ENCODE measurements around the gene MTHFD1. TPM values are rescaled to one million over a fixed set of nuclear protein-coding genes. Genes with fewer than 3 reads are reported as not detected.

Gene MTHFD1
- total and polyA plus RNA-seq, 9 of the 15 experiments (the other 6 are each of a cell fraction or from before 2014, with no cell fraction given), result 66.7 to 158 (median 90.9) TPM

GRCh38 chr14:64438181-64438841 lies 50.2 kb downstream of the MTHFD1 start:
- H3K9me3 ChIP-seq (replicated peaks; ENCODE audit: control insufficient read depth, insufficient read depth, low read depth, low read length), result no peaks in the 10 kb centered on the region
- intact Hi-C loops (cut with micrococcal nuclease) (no loop called here), in situ Hi-C loops (cut with MboI) (no loop called here)
- H3K36me3 ChIP-seq (ENCODE audit: control insufficient read depth, insufficient read depth, low read length), result peaks cover 86% of the 10 kb centered on the region
- DNase-seq (ENCODE audit: extremely low read depth in 1 of 4, low spot score in 3 of 4), result no peak
- H3K4me2 ChIP-seq (ENCODE audit: insufficient read depth, low read length), result no peak overlapping the region
- FAIRE-seq, result no peak
- no peak for TF ChIP-seq GTF2E2 (tag; IDR thresholded peaks at IDR 0.05)
- WGBS (ENCODE audit: insufficient coverage, low coverage, missing lambda C conversion rate), result 79% methylated on average over 3 of the region's 3 CpGs
- no peak overlapping the region for H3K27ac ChIP-seq (ENCODE audit: extremely low read depth, low read depth, low read length)
- ChIA-PET POLR2A (no interaction called here), CTCF (ENCODE audit: low intra/inter-chr PET ratio) (no interaction called here)
- ATAC-seq, result no peak
- no TSS peak for BruUV-seq (replicated peaks)
- H3K9ac ChIP-seq (ENCODE audit: insufficient read depth in 1 of 2, low read depth in 2 of 2, low read length in 2 of 2), result no peak overlapping the region
- no peaks in the 10 kb centered on the region for H3K79me2 ChIP-seq (ENCODE audit: control insufficient read depth, insufficient read depth, low read length)
- H2AFZ ChIP-seq (ENCODE audit: low read depth, low read length), result no peak overlapping the region
- no peaks in the 10 kb centered on the region for H4K20me1 ChIP-seq (replicated peaks; ENCODE audit: control insufficient read depth, insufficient read depth, low read length)
- no peak overlapping the region for H3K4me3 ChIP-seq
- no peaks in the 10 kb centered on the region for H3K4me1 ChIP-seq (replicated peaks in 1 of 2; ENCODE audit: control insufficient read depth in 2 of 2, insufficient read depth in 2 of 2, low read length in 2 of 2)
- H3K9me1 ChIP-seq (ENCODE audit: control insufficient read depth, insufficient read depth, low read length), result no peaks in the 10 kb centered on the region
- H3K27me3 ChIP-seq (ENCODE audit: control insufficient read depth in 2 of 2, insufficient read depth in 2 of 2, low read length in 2 of 2), result no peaks in the 10 kb centered on the region

- H3K36me3 ChIP-seq (ENCODE audit: control insufficient read depth, insufficient read depth, low read length), result peaks cover 87% of the 10 kb centered on the region
- no peaks in the 10 kb centered on the region for H3K79me2 ChIP-seq (ENCODE audit: control insufficient read depth, insufficient read depth, low read length)
- H3K4me3 ChIP-seq, result no peak overlapping the region
- no peak overlapping the region for H2AFZ ChIP-seq (ENCODE audit: low read depth, low read length)
- no peak overlapping the region for H3K27ac ChIP-seq (ENCODE audit: extremely low read depth, low read depth, low read length)
- H3K9me3 ChIP-seq (replicated peaks; ENCODE audit: control insufficient read depth, insufficient read depth, low read depth, low read length), result no peaks in the 10 kb centered on the region
- WGBS (ENCODE audit: insufficient coverage, low coverage, missing lambda C conversion rate), result 95% methylated on average over 6 of the region's 6 CpGs
- H3K9ac ChIP-seq (ENCODE audit: insufficient read depth in 1 of 2, low read depth in 2 of 2, low read length in 2 of 2), result no peak overlapping the region
- ATAC-seq (no peak), FAIRE-seq (no peak), DNase-seq (ENCODE audit: extremely low read depth in 1 of 4, low spot score in 3 of 4) (no peak)
- ChIA-PET POLR2A (interaction anchor here (0.7 kb wide), 1 partner anchor 118 kb away, joined by 3 read pairs; no protein-coding TSS in a partner anchor), CTCF (ENCODE audit: low intra/inter-chr PET ratio) (no interaction called here)
- no peak overlapping the region for H3K4me2 ChIP-seq (ENCODE audit: insufficient read depth, low read length)
- H4K20me1 ChIP-seq (replicated peaks; ENCODE audit: control insufficient read depth, insufficient read depth, low read length), result no peaks in the 10 kb centered on the region
- H3K4me1 ChIP-seq (replicated peaks in 1 of 2; ENCODE audit: control insufficient read depth in 2 of 2, insufficient read depth in 2 of 2, low read length in 2 of 2), result no peaks in the 10 kb centered on the region
- BruUV-seq (replicated peaks), result no TSS peak
- H3K27me3 ChIP-seq (ENCODE audit: control insufficient read depth in 2 of 2, insufficient read depth in 2 of 2, low read length in 2 of 2), result no peaks in the 10 kb centered on the region
- intact Hi-C loops (cut with micrococcal nuclease), result no loop called here
- H3K9me1 ChIP-seq (ENCODE audit: control insufficient read depth, insufficient read depth, low read length), result no peaks in the 10 kb centered on the region
- in situ Hi-C loops (cut with MboI), result no loop called here
- TF ChIP-seq FIP1L1 (IDR thresholded peaks at IDR 0.05; ENCODE audit: low read depth, low read length, poor library complexity, severe bottlenecking) (no peak), MCM5 (IDR thresholded peaks at IDR 0.05; ENCODE audit: low read depth) (no peak), MIER1 (IDR thresholded peaks at IDR 0.05; ENCODE audit: low read depth) (no peak), CTCF (IDR thresholded peaks at IDR 0.05 in 2 of 3, conservative IDR thresholded peaks at IDR 0.05 in 1 of 3; ENCODE audit: insufficient read depth in 2 of 3, low read depth in 1 of 3, low read length in 3 of 3) (no peak), SMARCE1 (IDR thresholded peaks at IDR 0.05) (no peak), PRMT5 (CRISPR knock-in tag; IDR thresholded peaks at IDR 0.05) (no peak), MAFG (tag; conservative IDR thresholded peaks at IDR 0.05) (no peak), GTF3C2 (IDR thresholded peaks at IDR 0.05; ENCODE audit: borderline replicate concordance, extremely low read depth, insufficient read length) (no peak)
These were observed 51.0 kb downstream of the MTHFD1 start for GRCh38 chr14:64439141-64439540.
